Epithelial cell of esophagus (primary cell): ENCODE data around the gene KCNA2.

Experiments used
- DNase-seq: peaks from one replicate; pipeline ENCODE4 v3.0.0; 2010; ENCODE audit warnings: low read depth
- H3K4me3 ChIP-seq: 2 replicates; pipeline ENCODE4 v1.5.1; 2011; ENCODE audit warnings: mild to moderate bottlenecking, low read length, control low read depth
- CTCF ChIP-seq: IDR thresholded peaks from 2 replicates; pipeline ENCODE4 v1.5.1; 2011; ENCODE audit warnings: low read depth, mild to moderate bottlenecking, low read length, control low read depth, inconsistent platforms; ENCODE audit not compliant: insufficient read depth; ENCODE audit errors: missing control alignments

Gene KCNA2

GRCh38 chr1:110576441-110576840, 29.7 kb downstream of the KCNA2 start:
- TF ChIP-seq CTCF, result no peak
- no peak overlapping the region for H3K4me3 ChIP-seq
- no peak for DNase-seq

GRCh38 chr1:110573314-110573713, 32.8 kb downstream of the KCNA2 start:
- DNase-seq, result no peak
- H3K4me3 ChIP-seq, result no peak overlapping the region
- no peak for TF ChIP-seq CTCF

- DNase-seq, result no peak
- no peak overlapping the region for H3K4me3 ChIP-seq
- TF ChIP-seq CTCF, result no peak
These were observed 33.4 kb downstream of the KCNA2 start for GRCh38 chr1:110572751-110573150.

GRCh38 chr1:110570901-110571300, 35.3 kb downstream of the KCNA2 start:
- no peak overlapping the region for H3K4me3 ChIP-seq
- TF ChIP-seq CTCF, result no peak
- no peak for DNase-seq

- no peak overlapping the region for H3K4me3 ChIP-seq
- DNase-seq, result no peak
- no peak for TF ChIP-seq CTCF
These were observed 35.9 kb downstream of the KCNA2 start for GRCh38 chr1:110570307-110570706.

GRCh38 chr1:110566836-110567235, 39.3 kb downstream of the KCNA2 start:
- no peak for DNase-seq
- TF ChIP-seq CTCF, result no peak
- H3K4me3 ChIP-seq, result no peak overlapping the region

- TF ChIP-seq CTCF, result no peak
- H3K4me3 ChIP-seq, result no peak overlapping the region
- no peak for DNase-seq
These were observed 40.6 kb downstream of the KCNA2 start for GRCh38 chr1:110565565-110565964.
